Esophagus muscularis mucosa (tissue), 4 donors: ENCODE data around the gene DESI1. TPM values are rescaled to one million over a fixed set of nuclear protein-coding genes. Genes with fewer than 3 reads are reported as not detected.

Source experiments
- DNase-seq: peaks from one replicate; pipeline ENCODE4 v3.0.0-alpha.2; 2017; ENCODE audit errors: extremely low spot score
- H3K27ac ChIP-seq, 4 donors: fragments of 200-600 bp; sonication (generic); replicated peaks in 1 of 4; 1 replicate in 3 of 4; 2 replicates in 1 of 4; pipeline ENCODE4 v1.5.1; 2016 to 2019; ENCODE audit warnings: mild to moderate bottlenecking in 1 of 4
- H3K27me3 ChIP-seq, 4 donors: fragments of 200-600 bp; sonication (generic); one replicate each; pipeline versions ENCODE4 v1.5.1 to v1.6.0; 2016 to 2019
- H3K36me3 ChIP-seq, 4 donors: fragments of 200-600 bp; sonication (generic); one replicate each; pipeline ENCODE4 v1.5.1; 2016 to 2019
- H3K4me1 ChIP-seq, 4 donors: fragments of 200-600 bp; sonication (generic); one replicate each; pipeline ENCODE4 v1.5.1; 2016 to 2019
- H3K4me3 ChIP-seq, 4 donors: fragments of 200-600 bp; sonication (generic); 1 replicate in 2 of 4; 2 replicates in 2 of 4; pipeline ENCODE4 v1.5.1; 2016 to 2019; ENCODE audit warnings: mild to moderate bottlenecking in 4 of 4, moderate library complexity in 1 of 4
- H3K9me3 ChIP-seq, 4 donors: fragments of 200-600 bp; sonication (generic); 1 replicate in 3 of 4; 2 replicates in 1 of 4; pipeline ENCODE4 v1.5.1; 2016 to 2019
- CTCF ChIP-seq, 3 experiments: fragments of 200-600 bp in 2 of 3; fragments of 450-650 bp in 1 of 3; sonication (generic) in 2 of 3; IDR thresholded peaks; one replicate each; pipeline ENCODE4 v1.5.1; 2017 to 2019; ENCODE audit warnings: antibody characterized with exemption in 3 of 3, mild to moderate bottlenecking in 2 of 3, moderate library complexity in 1 of 3
- EP300 ChIP-seq: sonication (generic); formaldehyde crosslinking; IDR thresholded peaks from one replicate; pipeline ENCODE4 v1.6.1; 2017; ENCODE audit warnings: antibody characterized with exemption
- POLR2A ChIP-seq: fragments of 450-650 bp; IDR thresholded peaks from one replicate; pipeline ENCODE4 v1.6.1; 2017; ENCODE audit warnings: antibody characterized with exemption, moderate library complexity, mild to moderate bottlenecking, low read depth
- POLR2AphosphoS5 ChIP-seq, 2 donors: sonication (generic); formaldehyde crosslinking; IDR thresholded peaks; one replicate each; pipeline ENCODE4 v1.6.1; 2017; ENCODE audit warnings: antibody characterized with exemption in 2 of 2
- WGBS: methylation state at CpG from one replicate; pipeline ENCODE4 v1.1.5; 2018; 5-methylcytosine and 5-hydroxymethylcytosine counted together
- intact Hi-C: fragments of 100-400 bp; cut with DNase I; formaldehyde crosslinking; loops from one replicate; pipeline ENCODE4 v1.15.1; 2023
- total RNA-seq, 4 donors: library from RNA; depleted of rRNA; stranded (reverse); fragments of >200 nt; gene quantifications; one replicate each; pipeline versions ENCODE4 v1.1.0 to v1.2.1, GENCODE V29; 2016

Gene DESI1
- total RNA-seq, 4 donors from 2014 or later: 18.6 to 76.5 (median 33.7) TPM

DNA sequence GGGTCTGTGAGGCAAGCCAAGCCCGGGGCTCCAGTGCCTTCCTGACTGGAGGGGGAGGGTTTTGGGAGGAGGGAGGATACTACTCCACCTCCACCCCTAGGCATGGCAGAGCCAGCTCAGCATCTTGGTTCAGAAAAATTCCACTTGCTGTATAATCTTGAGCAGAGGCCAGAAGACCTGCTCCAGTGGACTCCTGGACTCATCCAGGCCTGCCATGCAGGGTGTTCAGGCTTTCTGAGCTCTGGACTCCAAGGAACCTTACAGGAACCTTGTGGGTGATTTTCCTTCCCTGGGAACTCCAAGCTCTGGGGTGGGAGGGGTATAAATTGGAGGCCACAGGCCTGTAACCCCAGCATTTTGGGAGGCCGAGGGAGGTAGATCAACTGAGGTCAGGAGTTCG lies 50.6 kb downstream of the DESI1 start:
- Histone ChIP-seq H3K9me3 (no peaks in the 10 kb centered on the region), H3K4me1 (peaks cover 24 to 35% (median 31%) of the 10 kb centered on the region in 4 donors), H3K4me3 (no peak overlapping the region), H3K27me3 (no peaks in the 10 kb centered on the region), H3K27ac (no peak overlapping the region), H3K36me3 (peaks cover 0 to 29% (median under 1%) of the 10 kb centered on the region in 4 donors)
- TF ChIP-seq POLR2AphosphoS5 (IDR thresholded peaks at IDR 0.05) (no peak), CTCF (IDR thresholded peaks at IDR 0.05) (no peak)
- DNase-seq: no peak
- intact Hi-C loops: no loop called here
- 89% methylated on average over 2 of the region's 3 CpGs for WGBS

GRCh38 chr22:41568811-41569210 lies 52.0 kb downstream of the DESI1 start:
- TF ChIP-seq POLR2AphosphoS5 (IDR thresholded peaks at IDR 0.05) (no peak), CTCF (IDR thresholded peaks at IDR 0.05) (no peak), POLR2A (no peak), EP300 (no peak)
- Histone ChIP-seq H3K27ac (no peak overlapping the region), H3K4me3 (no peak overlapping the region), H3K36me3 (peaks cover 0 to 25% (median 0%) of the 10 kb centered on the region in 4 donors), H3K4me1 (peaks cover 22 to 30% (median 29%) of the 10 kb centered on the region in 4 donors), H3K27me3 (no peaks in the 10 kb centered on the region), H3K9me3 (no peaks in the 10 kb centered on the region)
- whole genome bisulfite sequencing: 92% methylated on average over 4 of the region's 7 CpGs
- intact Hi-C loops: no loop called here
- DNase-seq: no peak

- no peak for TF ChIP-seq EP300
- no peak for TF ChIP-seq CTCF (IDR thresholded peaks at IDR 0.05)
- no peak for TF ChIP-seq POLR2AphosphoS5 (IDR thresholded peaks at IDR 0.05)
- no peak for TF ChIP-seq POLR2A
- Histone ChIP-seq H3K4me3 (no peak overlapping the region), H3K4me1 (peaks cover 25 to 44% (median 38%) of the 10 kb centered on the region in 4 donors), H3K27ac (peak overlapping the region in 2 of 4 donors; percentile 71 to 74), H3K27me3 (no peaks in the 10 kb centered on the region), H3K9me3 (no peaks in the 10 kb centered on the region), H3K36me3 (peaks cover 0 to 13% (median 0%) of the 10 kb centered on the region in 4 donors)
- intact Hi-C loops: no loop called here
- 48% methylated on average over 3 of the region's 3 CpGs for WGBS
- DNase-seq: no peak
Observed at GRCh38 chr22:41567512-41567768, 53.4 kb downstream of the DESI1 start.

GRCh38 chr22:41565403-41566054 lies 55.3 kb downstream of the DESI1 start:
- H3K27ac ChIP-seq: peak overlapping the region; percentile 56 to 74 (median 66)
- no peaks in the 10 kb centered on the region for H3K27me3 ChIP-seq
- DNase-seq: no peak
- peaks cover 0 to 3% (median 0%) of the 10 kb centered on the region in 4 donors for H3K36me3 ChIP-seq
- intact Hi-C loops: no loop called here
- 33% methylated on average over 6 of the region's 8 CpGs for WGBS
- no peak for TF ChIP-seq EP300
- peak in 1 of 2 donors; percentile 35 for TF ChIP-seq POLR2AphosphoS5 (IDR thresholded peaks at IDR 0.05)
- H3K4me1 ChIP-seq: peaks cover 25 to 63% (median 57%) of the 10 kb centered on the region in 4 donors
- no peaks in the 10 kb centered on the region for H3K9me3 ChIP-seq
- H3K4me3 ChIP-seq: no peak overlapping the region

GRCh38 chr22:41564563-41564962 lies 56.3 kb downstream of the DESI1 start:
- H3K4me1 ChIP-seq: peaks cover 27 to 73% (median 66%) of the 10 kb centered on the region in 4 donors
- WGBS: 87% methylated on average over 8 of the region's 8 CpGs

More at GRCh38 chr22:41564563-41564962, 56.3 kb downstream of the DESI1 start:
- H3K27me3 ChIP-seq: no peaks in the 10 kb centered on the region
- intact Hi-C loops: no loop called here
- DNase-seq: no peak
- H3K4me3 ChIP-seq: no peak overlapping the region
- H3K9me3 ChIP-seq: no peaks in the 10 kb centered on the region
- TF ChIP-seq CTCF (IDR thresholded peaks at IDR 0.05): no peak
- TF ChIP-seq POLR2AphosphoS5 (IDR thresholded peaks at IDR 0.05): no peak
- TF ChIP-seq POLR2A: no peak
- no peak for TF ChIP-seq EP300
- H3K36me3 ChIP-seq: peaks cover 0 to 3% (median 0%) of the 10 kb centered on the region in 4 donors
- H3K27ac ChIP-seq: peak overlapping the region; percentile 56 to 74 (median 66)
